Stimulated activated naive CD4-positive, alpha-beta T cell (primary cell): Measurements from ENCODE around the gene JPH3.
"Not testable (repeated sequence)": the region's sequence is repeated elsewhere in the genome, so short reads cannot be mapped to it uniquely, and the experiment has no call there.

Source experiments
- DNase-seq, 6 experiments: peaks; one replicate each; lab custom pipeline; 2025; lab: John Stamatoyannopoulos, UW

JPH3 gene

DNA sequence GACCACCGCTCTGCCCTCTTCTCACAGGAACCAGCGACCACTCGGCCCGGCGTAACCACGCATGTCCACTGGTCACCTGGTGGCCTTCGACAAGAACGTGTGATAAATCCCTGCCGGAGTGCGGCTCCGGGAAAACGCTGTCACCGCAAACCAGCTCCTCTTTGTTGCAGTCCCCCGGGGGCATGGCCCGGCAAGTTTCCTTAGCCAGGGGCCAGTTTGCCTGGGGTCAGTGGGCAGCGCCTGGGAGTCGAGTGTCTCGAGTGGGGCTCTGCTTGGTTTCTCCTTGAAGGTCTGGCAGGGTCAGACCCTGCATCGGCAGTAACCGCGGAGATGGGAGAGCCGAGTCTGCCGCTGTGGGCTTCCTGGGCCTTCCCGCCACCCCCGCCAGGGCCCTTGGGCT lies 52.5 kb downstream of the JPH3 start:
- no peak for DNase-seq

DNA sequence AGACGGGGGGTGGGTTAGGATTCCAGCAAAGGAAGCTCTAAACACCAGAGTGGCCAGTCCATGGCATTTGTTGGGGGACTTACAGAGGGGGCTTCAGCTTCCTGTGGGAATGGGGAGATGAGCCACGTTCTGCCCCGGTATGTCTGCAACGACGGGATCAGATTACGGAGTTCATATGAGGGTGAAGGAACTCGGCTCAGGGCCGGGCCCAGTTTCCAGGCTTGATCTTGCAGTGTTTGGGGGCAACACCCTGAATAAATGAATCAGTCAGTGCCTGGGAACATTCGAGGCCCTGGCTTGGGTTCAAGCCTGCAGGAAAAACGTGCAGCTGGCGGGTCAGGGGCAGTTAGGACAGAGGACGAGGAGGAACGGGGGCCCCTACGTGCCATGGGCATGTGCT lies 54.0 kb downstream of the JPH3 start:
- DNase-seq = no peak

DNA sequence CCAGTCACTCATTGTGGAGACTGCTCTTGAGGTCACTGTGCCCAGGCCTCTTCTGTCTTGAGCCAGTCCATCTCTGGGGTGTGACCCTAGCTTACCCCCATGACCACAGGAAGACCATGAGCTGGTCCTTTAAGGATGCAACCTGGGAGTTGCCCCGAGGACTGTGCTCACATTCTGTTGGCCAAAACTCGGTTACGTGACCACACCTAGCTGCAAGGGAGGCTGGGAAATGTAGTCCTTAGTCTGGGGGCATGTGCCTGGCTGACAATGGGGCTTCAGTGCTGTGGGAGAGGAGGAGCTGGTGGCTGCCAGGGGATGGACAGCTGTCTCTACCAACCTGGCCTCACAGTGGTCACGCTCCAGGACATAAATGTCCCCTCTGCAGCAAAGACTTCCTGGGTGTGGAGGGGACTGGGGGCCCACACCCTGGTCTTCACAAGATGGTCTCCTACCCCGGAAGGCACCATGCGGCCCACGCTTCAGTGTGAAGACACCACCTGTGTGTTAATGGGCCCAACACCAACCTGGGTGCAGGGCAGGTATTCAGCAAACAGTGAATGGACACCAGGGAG lies 55.4 kb downstream of the JPH3 start:
- DNase-seq = no peak

DNA sequence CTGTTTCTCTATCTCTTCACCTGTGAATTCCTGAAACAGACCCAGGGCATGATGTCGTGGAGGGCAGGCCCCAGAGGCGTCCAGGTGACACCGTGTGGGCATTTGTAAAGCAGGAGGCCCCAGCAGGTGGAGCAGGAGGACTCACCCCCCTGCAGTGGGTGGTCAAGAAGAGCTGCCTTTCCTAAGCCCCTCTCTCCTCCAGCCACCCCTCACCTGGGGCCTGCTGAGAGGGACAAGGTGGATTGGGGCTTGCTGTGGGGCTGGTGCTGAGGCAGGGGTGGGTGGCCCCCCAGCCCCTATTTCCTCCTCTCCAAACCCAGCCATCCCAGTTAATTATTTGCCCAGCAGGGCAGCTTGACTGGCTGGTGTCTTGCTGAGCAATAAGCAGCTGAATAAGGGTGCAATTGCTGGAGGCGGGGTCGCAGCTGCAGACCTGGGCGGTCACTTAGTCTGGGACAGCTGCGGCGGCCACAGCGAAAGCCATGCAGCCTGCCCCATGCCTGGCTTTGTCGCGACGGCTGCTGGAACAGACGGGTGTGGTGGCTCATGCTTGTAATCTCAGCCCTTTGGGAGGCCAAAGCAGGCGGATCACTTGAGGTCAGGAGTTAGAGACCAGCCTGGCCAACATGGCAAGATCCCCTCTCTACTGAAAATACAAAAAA lies 56.4 kb downstream of the JPH3 start:
- no peak for DNase-seq

DNA sequence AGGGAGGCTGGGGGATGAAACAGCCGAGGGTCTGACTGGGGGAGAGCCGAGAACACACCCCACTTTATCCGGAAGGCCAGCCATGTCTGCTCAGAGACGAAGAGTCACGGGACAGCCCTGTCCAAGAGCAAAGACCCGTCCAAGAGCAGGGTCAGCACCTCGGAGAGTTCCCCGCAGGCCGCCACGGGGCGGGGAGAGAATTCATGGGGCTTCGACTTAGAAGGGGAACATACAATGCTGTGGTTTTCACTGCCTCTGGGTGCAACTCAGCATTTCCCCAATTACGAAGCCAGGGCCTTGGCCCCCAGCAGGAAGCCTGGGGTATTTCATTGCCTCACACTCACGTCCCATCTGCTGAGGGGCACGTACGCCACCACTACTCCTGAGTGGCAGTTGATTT lies 59.3 kb downstream of the JPH3 start:
- no peak for DNase-seq

DNA sequence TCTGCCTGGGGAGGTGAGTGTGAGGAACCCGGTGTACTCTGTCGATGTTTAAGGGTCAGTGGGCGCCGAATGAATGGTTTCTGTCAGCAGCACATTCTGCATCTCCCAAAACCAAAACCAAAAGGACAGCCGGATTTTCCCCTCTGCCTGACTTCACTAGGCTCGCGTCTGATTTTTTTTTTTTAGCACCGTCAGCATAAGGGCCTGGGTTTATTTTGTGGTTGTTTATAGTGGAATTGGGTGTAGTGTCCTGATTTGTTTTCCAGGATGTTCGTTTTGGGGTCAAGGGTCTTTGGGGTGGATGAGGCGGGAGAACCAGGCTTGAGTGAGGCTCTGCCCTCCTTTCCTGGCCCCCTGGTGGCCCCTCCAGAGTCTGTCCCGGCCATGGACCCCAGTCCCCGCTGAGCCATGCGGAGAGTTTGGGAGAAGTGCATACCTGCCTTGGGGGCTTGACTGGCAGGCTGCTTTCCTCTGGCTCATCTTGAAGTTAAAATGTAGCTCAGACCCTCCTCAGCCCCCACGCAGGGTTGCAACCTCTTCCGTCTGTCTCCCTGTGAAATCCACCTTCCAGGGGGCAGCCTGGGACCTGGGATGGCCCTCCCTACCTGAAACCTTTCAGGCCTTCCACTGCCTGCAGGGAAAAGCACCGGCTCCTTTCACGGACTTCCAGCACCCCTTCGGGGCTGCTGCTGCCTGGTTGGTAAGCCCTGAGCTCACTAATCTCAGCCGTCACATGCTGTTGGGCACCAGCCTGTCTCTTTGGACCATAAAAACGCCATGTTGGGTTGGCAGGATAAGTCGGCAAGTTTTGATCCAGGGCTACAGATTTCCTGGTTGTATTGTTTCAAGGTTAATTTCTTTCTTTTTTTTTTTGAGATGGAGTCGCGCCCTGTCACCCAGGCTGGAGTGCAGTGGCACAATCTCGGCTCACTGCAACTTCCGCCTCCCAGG lies 60.2 kb downstream of the JPH3 start:
- no peak for DNase-seq

DNA sequence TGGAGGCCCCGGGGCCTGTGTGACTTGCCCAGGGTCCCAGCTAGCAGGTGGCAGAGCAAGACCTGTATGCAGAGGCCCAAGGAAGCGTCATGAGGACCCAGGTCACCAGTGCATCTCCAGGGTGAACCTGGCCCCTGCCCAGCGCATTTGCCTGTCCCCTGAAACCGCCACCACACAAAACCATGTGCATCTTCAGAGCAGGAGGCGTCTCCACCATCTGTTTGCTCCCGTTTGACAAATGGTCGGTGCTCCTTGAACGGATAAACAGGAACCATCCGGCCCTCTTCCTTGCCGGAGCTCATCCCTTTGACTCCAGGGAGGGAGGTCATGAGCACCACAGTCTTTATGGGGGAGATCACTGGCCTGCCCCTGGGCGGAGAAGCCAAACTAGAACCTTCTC lies 62.5 kb downstream of the JPH3 start:
- no peak for DNase-seq

DNA sequence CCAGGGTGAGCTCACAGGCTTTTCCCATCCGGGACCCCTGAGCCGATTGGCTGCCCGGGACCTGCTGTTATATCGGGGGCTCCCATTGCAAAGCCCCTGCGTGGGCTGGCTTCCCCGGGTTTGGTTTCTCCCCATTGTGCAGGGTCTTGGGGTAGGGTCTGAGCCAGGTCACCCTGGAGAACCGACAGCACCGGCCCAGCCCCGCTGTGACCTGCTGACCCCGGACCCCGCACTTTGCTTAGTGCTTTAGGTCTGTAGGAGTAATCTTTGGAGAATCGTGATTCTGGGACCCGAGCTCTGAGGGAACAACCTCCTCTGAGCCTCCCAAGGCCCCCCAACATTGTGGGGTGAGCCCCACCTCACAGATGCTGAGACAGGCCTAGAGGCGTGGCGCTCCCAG lies 62.9 kb downstream of the JPH3 start:
- DNase-seq = no peak

DNA sequence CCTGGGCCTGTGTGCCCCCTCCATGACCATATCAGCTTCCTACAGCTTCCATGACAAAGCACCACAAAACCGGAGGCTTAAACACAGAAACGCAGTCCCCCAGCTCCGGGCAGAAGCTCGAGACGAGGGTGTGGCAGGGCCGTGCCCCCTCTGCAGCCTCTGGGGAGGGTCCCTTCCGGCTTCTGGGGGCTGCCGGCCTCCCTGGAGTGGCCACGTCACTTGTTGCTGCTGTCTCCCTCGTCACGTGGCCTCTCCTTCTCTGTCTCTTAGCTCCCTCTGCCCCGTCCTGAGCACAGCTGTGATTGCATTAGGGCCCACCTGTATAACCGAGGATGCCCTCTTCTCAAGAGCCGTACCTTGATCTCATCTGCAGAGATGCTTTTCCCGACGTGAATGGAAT lies 64.6 kb downstream of the JPH3 start:
- no peak for DNase-seq

DNA sequence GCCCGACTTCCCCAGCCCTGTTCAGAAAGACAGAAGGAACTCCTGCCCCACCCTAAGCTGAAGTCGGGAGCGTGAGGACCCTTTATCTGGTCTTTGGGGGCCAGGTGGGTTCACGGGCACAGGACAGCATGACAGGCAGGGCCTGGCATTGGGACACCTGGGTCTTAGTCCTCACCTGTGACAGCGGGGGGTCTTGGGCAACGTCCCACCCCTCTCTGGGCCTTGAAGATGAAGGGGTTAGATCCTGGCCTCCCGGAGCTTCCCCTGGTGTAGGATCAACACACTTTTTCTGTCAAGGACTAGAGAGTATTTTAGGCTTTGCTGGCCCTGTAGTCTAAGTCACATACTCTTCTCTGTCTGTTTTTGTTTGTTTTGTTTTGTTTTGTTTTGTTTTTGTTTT lies 65.1 kb downstream of the JPH3 start:
- DNase-seq = no peak

DNA sequence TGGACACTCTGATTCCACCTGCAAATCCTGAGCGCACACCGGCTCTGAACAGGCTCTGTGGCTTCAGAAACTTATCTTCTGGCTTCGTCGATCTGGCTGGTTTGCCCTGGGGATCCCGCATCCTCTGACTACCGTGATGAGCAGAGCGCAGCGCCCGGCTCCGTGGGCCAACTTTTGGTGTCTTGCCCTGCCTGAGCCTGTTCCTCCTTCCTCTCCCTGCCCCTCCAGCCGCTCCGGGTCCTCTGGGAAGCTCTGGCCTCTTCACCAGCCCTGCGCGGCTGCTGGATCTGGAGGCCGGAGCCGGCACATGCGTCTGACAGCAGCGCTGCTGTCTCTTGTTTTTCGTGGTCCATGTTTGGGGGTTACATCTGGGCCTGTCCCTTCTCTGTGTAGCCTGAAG lies 65.6 kb downstream of the JPH3 start:
- no peak for DNase-seq

DNA sequence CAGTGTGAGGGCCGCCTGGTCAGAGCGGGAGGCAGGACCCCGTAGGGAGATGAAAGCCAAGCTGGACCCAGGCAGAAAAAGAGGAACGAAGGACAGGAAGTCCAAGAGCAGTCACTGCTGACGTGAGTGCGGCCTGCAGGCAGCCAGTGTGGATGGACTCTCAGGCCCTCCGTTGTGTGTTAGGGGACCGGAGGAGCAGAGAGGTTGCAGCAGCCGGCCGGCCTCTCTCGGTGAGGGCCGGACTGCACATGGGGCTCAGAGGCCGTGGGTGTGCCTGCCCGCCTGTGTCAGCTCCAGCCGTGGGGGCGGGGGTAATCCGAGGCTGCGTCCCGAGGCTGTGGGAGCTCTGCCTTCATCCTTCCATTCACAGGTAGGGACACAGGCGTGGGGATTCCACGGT lies 67.4 kb downstream of the JPH3 start:
- DNase-seq = no peak

DNA sequence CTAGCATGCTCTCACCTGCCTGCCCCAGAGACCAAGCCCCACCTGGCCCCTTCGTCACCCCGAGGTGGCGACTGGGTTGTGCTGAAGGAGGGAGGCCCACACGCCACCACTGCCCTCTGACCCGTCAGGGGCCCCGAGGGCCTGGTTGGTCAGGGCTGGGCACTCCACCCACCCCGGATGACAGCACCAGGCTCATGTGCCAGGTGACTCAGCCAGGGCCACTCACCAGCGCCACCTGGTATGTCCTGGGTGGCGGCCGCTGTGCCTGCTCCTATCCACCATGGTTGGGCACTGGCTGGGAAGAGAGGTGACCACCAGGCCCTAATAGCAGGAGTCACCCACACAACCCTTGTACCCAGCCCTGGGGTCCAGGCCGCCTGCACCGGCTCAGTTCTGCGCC lies 68.9 kb downstream of the JPH3 start:
- no peak for DNase-seq

DNA sequence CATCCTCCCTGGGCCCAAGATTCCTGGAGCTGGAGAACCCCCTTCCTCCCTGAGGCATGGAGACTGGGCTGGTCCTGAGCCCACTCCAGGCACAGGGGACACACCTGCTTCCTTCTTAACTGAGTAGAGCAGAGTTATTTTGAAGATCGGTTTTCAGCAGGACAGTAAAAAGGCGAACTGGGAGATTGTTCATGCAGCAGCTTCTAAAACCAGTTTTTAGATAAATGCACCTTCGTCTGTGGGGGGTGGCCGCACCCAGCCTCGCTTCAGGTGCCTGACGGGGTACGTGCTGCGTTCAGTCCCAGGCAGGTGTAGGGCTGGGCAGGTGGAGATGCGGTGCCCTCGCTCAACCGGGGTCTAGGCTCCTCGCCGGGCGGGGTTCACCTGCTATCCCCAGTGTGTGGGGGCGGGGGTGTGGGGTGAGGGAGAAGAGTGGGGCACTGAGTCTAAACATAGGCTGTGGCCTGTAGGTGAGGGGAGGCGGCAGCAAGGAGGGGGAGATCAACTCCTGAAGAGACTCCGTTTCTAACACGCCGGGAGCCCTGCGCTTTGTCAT lies 69.5 kb downstream of the JPH3 start:
- DNase-seq = no peak

DNA sequence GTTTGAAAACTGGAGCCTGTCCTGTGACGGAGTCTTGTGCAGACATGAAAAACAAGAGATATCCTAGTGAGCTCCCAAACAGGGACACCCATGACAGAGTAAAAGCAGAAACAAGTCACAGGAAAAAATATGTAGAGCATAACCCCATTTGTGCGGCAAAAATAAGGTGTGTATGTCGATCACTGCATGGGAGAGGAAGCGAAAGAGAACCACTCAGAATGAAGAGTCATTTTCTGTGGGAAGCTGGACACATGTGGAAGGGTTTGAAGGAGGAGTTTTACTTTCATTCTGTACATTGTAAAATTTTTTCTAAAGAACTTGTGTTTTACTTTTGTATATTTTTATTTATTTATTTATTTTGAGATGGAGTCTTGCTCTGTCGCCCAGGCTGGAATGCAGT lies 72.1 kb downstream of the JPH3 start:
- no peak for DNase-seq

DNA sequence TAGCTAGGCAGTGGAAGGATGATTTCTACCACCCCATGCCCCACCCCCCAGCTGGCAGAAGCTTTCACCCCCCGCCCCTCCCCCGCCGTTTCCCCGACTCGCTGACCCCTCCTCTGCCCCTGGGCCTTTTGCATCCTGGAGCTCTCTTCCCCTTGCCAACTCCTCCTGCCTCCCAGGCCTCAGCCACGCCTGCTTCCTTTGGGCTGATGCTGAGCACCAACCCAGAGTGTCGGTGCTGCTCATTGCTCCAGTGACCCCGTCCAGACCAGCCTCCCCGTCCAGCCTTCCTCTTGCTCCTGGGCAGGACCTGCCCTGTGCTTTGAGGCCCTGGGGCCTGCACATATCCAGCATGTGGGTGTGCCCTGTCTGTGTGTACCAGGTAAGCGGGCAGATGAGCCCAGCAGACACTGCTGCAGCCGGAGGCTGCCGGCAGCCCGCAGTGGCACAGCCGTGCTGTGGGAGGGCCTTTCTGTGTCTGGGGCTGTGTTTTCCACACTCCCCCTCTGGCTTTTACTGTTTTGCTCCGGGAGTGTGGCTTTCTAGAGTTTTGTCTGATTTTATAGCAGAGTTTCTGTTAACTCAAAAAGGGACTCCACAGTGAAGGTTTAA lies 72.9 kb downstream of the JPH3 start:
- DNase-seq = no peak

DNA sequence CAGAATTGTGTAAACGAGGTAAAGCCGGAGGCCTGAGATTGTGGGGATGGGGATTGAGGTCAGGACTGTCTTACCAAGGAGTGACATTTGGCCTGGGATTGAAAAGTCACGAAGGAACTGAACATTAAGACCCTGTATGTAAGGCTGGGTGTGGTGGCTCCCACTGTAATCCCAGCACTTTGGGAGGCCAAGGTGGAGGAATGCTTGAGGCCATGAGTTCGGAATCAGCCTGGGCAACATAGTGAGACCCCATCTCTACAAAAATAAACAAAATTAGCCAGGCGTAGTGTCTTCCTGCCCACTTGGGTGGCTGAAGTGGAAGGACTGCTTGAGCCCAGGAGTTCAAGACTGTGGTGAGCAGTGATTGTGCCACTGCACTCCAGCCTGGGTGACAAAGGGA lies 75.5 kb downstream of the JPH3 start:
- DNase-seq = no peak

DNA sequence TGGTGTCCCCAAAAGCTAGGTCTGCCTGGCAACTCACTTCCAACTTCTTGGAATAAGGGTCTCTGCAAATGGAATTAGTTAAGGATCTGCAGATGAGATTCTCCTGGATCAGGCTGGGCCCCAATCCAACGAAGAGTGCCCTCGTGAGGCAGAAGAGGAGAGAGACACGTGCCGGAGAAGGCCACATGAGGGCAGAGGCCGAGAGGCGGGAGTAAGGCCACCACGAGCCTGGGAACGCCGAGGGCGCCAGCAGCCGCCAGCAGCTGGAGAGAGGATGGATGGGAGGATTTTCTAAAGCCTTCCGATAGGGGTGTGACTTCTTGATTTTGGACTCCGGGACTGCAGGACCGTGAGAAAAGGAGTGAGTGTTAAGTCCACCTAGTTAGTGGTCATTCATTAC lies 76.3 kb downstream of the JPH3 start:
- DNase-seq = no peak

DNA sequence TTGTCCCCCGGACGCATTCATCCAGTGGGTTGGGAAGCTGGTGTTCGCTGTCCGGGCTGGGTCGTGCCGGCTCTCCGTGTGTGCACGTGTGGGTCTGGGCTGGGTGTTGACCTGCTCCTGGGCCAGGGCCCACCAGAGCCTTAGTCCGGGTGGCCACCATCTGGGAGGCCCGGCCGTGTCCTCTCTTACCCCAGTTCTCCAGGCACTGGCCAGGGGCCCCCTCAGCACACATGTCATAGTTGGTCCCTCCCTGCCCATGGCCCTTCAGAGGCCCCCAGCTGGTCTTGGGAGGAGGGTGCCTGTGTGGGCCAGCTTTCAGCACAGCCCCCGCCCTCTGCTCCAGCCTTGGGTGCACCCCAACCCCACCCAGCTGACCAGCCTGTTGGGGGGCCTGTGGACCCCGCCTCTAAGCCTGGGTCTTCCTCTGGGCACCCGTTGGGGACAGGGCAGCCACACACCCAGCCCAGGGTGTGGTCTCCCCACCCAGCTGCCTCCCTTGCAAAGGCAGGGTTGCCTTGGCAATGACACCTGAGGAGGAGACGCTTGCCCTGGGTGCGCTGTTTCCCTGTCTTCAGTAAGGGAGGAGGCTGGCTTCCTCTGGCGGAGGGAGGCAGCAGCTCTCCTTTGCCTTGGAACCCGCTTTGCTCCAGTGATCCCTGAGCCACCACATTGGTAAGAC lies 77.4 kb downstream of the JPH3 start:
- DNase-seq = no peak

DNA sequence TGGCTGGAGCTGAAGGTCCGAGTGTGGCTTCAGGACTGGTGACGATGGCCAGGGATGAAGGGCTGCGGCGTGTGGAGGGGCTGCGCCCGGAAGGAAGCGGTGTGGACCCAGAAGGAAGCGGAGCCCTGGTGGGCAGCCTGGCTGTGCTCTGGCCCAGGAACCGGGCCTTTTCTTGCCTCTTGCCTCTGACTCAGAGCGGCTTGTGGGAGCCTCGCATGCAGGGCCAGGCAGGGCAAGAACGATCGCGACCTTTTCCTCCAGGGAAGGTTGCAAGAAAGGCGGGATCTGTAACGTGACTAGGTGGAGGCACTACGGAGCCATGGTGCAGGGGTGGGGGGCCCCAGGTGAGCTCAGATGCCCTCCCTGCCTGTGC lies 78.0 kb downstream of the JPH3 start:
- no peak for DNase-seq

DNA sequence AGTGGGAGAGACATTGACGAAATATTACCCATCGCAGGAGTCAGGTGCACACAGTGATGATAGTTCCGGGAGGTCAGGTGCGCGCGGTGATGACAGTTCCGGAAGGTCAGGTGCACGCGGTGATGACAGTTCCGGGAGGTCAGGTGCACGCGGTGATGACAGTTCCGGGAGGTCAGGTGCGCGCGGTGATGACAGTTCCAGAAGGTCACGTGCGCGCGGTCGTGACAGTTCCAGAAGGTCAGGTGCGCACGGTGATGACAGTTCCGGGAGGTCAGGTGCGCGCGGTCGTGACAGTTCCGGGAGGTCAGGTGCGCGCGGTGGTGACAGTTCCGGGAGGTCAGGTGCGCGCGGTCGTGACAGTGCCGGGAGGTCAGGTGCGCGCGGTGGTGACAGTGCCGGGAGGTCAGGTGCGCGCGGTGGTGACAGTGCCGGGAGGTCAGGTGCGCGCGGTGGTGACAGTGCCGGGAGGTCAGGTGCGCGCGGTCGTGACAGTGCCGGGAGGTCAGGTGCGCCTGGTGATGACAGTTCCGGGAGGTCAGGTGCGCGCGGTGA lies 78.8 kb downstream of the JPH3 start:
- DNase-seq = not testable (repeated sequence)
